CD14-positive monocyte (primary cell): Measurements from ENCODE around the gene KRT79. TPM values are rescaled to one million over a fixed set of nuclear protein-coding genes. Genes with fewer than 3 reads are reported as not detected.

ENCODE experiments used
- DNase-seq, 3 donors: peaks; one replicate each; pipeline ENCODE4 v3.0.0-alpha.2; 2011 to 2022
- H2AFZ ChIP-seq: 2 replicates; pipeline ENCODE4 v1.6.0; 2012; ENCODE audit warnings: mild to moderate bottlenecking, low read depth, low read length, inconsistent platforms; ENCODE audit not compliant: insufficient read depth, poor library complexity, severe bottlenecking
- H3K27ac ChIP-seq, 2 donors: 1 replicate in 1 of 2; 2 replicates in 1 of 2; pipeline ENCODE4 v1.5.1; 2012 to 2013; ENCODE audit warnings: low read length in 2 of 2, control low read depth in 1 of 2, inconsistent platforms in 1 of 2, low read depth in 1 of 2, mild to moderate bottlenecking in 1 of 2
- H3K27me3 ChIP-seq, 2 donors: one replicate each; pipeline versions ENCODE4 v1.6.0 to v1.6.1; 2011 to 2013; ENCODE audit warnings: low read length in 2 of 2; ENCODE audit not compliant: control insufficient read depth in 2 of 2, insufficient read depth in 2 of 2
- H3K36me3 ChIP-seq, 2 donors: replicated peaks in 1 of 2; 1 replicate in 1 of 2; 2 replicates in 1 of 2; pipeline versions ENCODE4 v1.5.1 to v1.6.1; 2012 to 2013; ENCODE audit warnings: low read length in 2 of 2, control low read depth in 1 of 2, inconsistent platforms in 1 of 2, mild to moderate bottlenecking in 1 of 2; ENCODE audit not compliant: insufficient read depth in 2 of 2, control insufficient read depth in 1 of 2
- H3K4me1 ChIP-seq, 2 donors: 1 replicate in 1 of 2; 2 replicates in 1 of 2; pipeline versions ENCODE4 v1.5.1 to v1.6.1; 2012 to 2013; ENCODE audit warnings: low read length in 2 of 2, control low read depth in 1 of 2, inconsistent platforms in 1 of 2, mild to moderate bottlenecking in 1 of 2, moderate library complexity in 1 of 2; ENCODE audit not compliant: insufficient read depth in 2 of 2, control insufficient read depth in 1 of 2
- H3K4me2 ChIP-seq: replicated peaks from 2 replicates; pipeline ENCODE3; 2012; ENCODE audit warnings: low read length, moderate library complexity, mild to moderate bottlenecking; ENCODE audit not compliant: poor library complexity, severe bottlenecking; ENCODE audit errors: extremely low read depth
- H3K4me3 ChIP-seq, 3 experiments: fragments of 200-600 bp in 1 of 3; sonication (generic) in 1 of 3; replicated peaks in 1 of 3; 1 replicate in 2 of 3; 2 replicates in 1 of 3; pipeline ENCODE4 v1.5.1; 2011 to 2013; ENCODE audit warnings: low read length in 3 of 3, mild to moderate bottlenecking in 3 of 3, control low read depth in 2 of 3, low read depth in 2 of 3, inconsistent platforms in 1 of 3, moderate library complexity in 1 of 3
- H3K79me2 ChIP-seq: 2 replicates; pipeline ENCODE4 v1.6.0; 2012; ENCODE audit warnings: mild to moderate bottlenecking, control low read depth, inconsistent platforms, low read length, moderate library complexity; ENCODE audit not compliant: insufficient read depth
- H3K9ac ChIP-seq: 2 replicates; pipeline ENCODE4 v1.6.0; 2017; ENCODE audit warnings: low read length, mild to moderate bottlenecking; ENCODE audit not compliant: insufficient read depth, poor library complexity, severe bottlenecking
- H3K9me3 ChIP-seq, 2 donors: replicated peaks in 1 of 2; 1 replicate in 1 of 2; 2 replicates in 1 of 2; pipeline versions ENCODE4 v1.5.1 to v1.6.1; 2012 to 2013; ENCODE audit warnings: low read length in 2 of 2, control low read depth in 1 of 2; ENCODE audit not compliant: control insufficient read depth in 1 of 2, insufficient read depth in 1 of 2
- H4K20me1 ChIP-seq: 2 replicates; pipeline ENCODE4 v1.6.0; 2012; ENCODE audit warnings: mild to moderate bottlenecking, low read length, control low read depth, moderate library complexity; ENCODE audit not compliant: insufficient read depth
- H3K27ac Mint-ChIP-seq, 7 donors: one replicate each; pipeline ENCODE4 v1.8.0; 2020; ENCODE audit warnings: mild to moderate bottlenecking in 7 of 7, mixed read lengths in 7 of 7, moderate library complexity in 6 of 7, inconsistent platforms in 2 of 7
- H3K27me3 Mint-ChIP-seq, 3 donors: one replicate each; pipeline ENCODE4 v1.8.0; 2021 to 2022; ENCODE audit warnings: low read depth in 3 of 3, mild to moderate bottlenecking in 3 of 3, mixed read lengths in 3 of 3, moderate library complexity in 3 of 3, inconsistent platforms in 1 of 3
- H3K36me3 Mint-ChIP-seq, 2 donors: one replicate each; pipeline ENCODE4 v1.8.0; 2020; ENCODE audit warnings: mixed read lengths in 2 of 2, inconsistent platforms in 1 of 2, mild to moderate bottlenecking in 1 of 2
- H3K4me1 Mint-ChIP-seq: one replicate; pipeline ENCODE4 v1.8.0; 2020; ENCODE audit warnings: mild to moderate bottlenecking, mixed read lengths
- H3K4me3 Mint-ChIP-seq, 2 donors: one replicate each; pipeline ENCODE4 v1.8.0; 2020; ENCODE audit warnings: mild to moderate bottlenecking in 2 of 2, mixed read lengths in 2 of 2, moderate library complexity in 1 of 2
- H3K9me3 Mint-ChIP-seq, 7 donors: one replicate each; pipeline ENCODE4 v1.8.0; 2020 to 2022; ENCODE audit warnings: mixed read lengths in 7 of 7, mild to moderate bottlenecking in 6 of 7, moderate library complexity in 6 of 7, inconsistent platforms in 2 of 7
- CTCF ChIP-seq: fragments of 200-600 bp; IDR thresholded peaks from one replicate; pipeline ENCODE4 v1.8.0; 2022; ENCODE audit warnings: antibody characterized with exemption, mild to moderate bottlenecking
- WGBS: methylation state at CpG from one replicate; pipeline ENCODE4 v1.1.5; 2013; ENCODE audit warnings: missing lambda C conversion rate; ENCODE audit not compliant: insufficient coverage; 5-methylcytosine and 5-hydroxymethylcytosine counted together
- intact Hi-C, 2 donors: fragments of 100-400 bp; cut with micrococcal nuclease; formaldehyde crosslinking; loops; one replicate each; pipeline versions ENCODE4 v1.15.0 to v1.15.1; 2023
- polyA plus RNA-seq, 3 donors: library from polyadenylated mRNA; depleted of rRNA in 1 of 3; unstranded in 2 of 3; stranded (reverse) in 1 of 3; fragments of 300-500 nt in 2 of 3; fragments of >200 nt in 1 of 3; fragmentation: Illumina TruSeq in 2 of 3; gene quantifications; 1 replicate in 2 of 3; 2 replicates in 1 of 3; pipeline ENCODE4 v1.2.3, GENCODE V29; 2012 to 2021

KRT79 gene
- polyA plus RNA-seq, 3 donors = not detected

- no CpG with 5 or more reads among the region's 5 CpGs for WGBS
- no peak overlapping the region for H3K9ac ChIP-seq
- intact Hi-C loops = no loop called here
Observed at GRCh38 chr12:52810554-52810953, 23.6 kb downstream of the KRT79 start.

GRCh38 chr12:52809166-52809565, 24.9 kb downstream of the KRT79 start:
- no peaks in the 10 kb centered on the region for H3K27me3 ChIP-seq
- no peak overlapping the region for H3K4me3 ChIP-seq
- H3K4me1 Mint-ChIP-seq = no peaks in the 10 kb centered on the region
- H3K4me2 ChIP-seq = no peak overlapping the region
- no peaks in the 10 kb centered on the region for H3K79me2 ChIP-seq
- H3K27ac Mint-ChIP-seq = no peak overlapping the region
- no peak for TF ChIP-seq CTCF
- no peaks in the 10 kb centered on the region for H4K20me1 ChIP-seq
- H3K4me1 ChIP-seq = no peaks in the 10 kb centered on the region
- no peaks in the 10 kb centered on the region for H3K36me3 ChIP-seq
- H3K9me3 ChIP-seq = no peaks in the 10 kb centered on the region
- no peaks in the 10 kb centered on the region for H3K36me3 Mint-ChIP-seq
- H3K4me3 Mint-ChIP-seq = no peak overlapping the region
- DNase-seq = no peak
- intact Hi-C loops = no loop called here
- no peak overlapping the region for H2AFZ ChIP-seq
- no peak overlapping the region for H3K27ac ChIP-seq
- peaks cover 0 to 2% (median 0%) of the 10 kb centered on the region in 7 donors for H3K9me3 Mint-ChIP-seq
- H3K9ac ChIP-seq = no peak overlapping the region
- WGBS = 83% methylated on average over 1 of the region's 7 CpGs
- peaks cover under 1 to 5% (median 3%) of the 10 kb centered on the region in 3 donors for H3K27me3 Mint-ChIP-seq

More at GRCh38 chr12:52810554-52810953, 23.6 kb downstream of the KRT79 start:
- H3K27me3 Mint-ChIP-seq = peaks cover 2 to 7% (median 3%) of the 10 kb centered on the region in 3 donors
- no peaks in the 10 kb centered on the region for H3K36me3 ChIP-seq
- peak overlapping the region in 1 of 7 donors; percentile 54 for H3K27ac Mint-ChIP-seq
- no peak overlapping the region for H3K4me3 Mint-ChIP-seq
- no peak for DNase-seq
- no peak overlapping the region for H3K27ac ChIP-seq
- no peaks in the 10 kb centered on the region for H3K79me2 ChIP-seq
- no peaks in the 10 kb centered on the region for H3K27me3 ChIP-seq
- H3K4me1 Mint-ChIP-seq = no peaks in the 10 kb centered on the region
- no peak overlapping the region for H3K4me3 ChIP-seq
- H3K36me3 Mint-ChIP-seq = no peaks in the 10 kb centered on the region
- TF ChIP-seq CTCF = no peak
- H2AFZ ChIP-seq = no peak overlapping the region
- peaks cover 0 to 2% (median 0%) of the 10 kb centered on the region in 7 donors for H3K9me3 Mint-ChIP-seq
- H4K20me1 ChIP-seq = no peaks in the 10 kb centered on the region
- H3K4me2 ChIP-seq = no peak overlapping the region
- no peaks in the 10 kb centered on the region for H3K9me3 ChIP-seq
- no peaks in the 10 kb centered on the region for H3K4me1 ChIP-seq
